HG03378 (cell line): ENCODE results near the gene NSUN5.
A peak's percentile ranks its signal among the peaks of the same experiment; 100 is the strongest.
"Not testable (repeated sequence)": the region's sequence is repeated elsewhere in the genome, so short reads cannot be mapped to it uniquely, and the experiment has no call there.

Source experiments
- ATAC-seq: cut with Tn5 transposase; IDR thresholded peaks from one replicate; pipeline ENCODE4 v1.9.1; 2021; ENCODE audit warnings: mild to moderate bottlenecking, moderate library complexity; ENCODE audit not compliant: unreplicated experiment

Gene NSUN5

DNA sequence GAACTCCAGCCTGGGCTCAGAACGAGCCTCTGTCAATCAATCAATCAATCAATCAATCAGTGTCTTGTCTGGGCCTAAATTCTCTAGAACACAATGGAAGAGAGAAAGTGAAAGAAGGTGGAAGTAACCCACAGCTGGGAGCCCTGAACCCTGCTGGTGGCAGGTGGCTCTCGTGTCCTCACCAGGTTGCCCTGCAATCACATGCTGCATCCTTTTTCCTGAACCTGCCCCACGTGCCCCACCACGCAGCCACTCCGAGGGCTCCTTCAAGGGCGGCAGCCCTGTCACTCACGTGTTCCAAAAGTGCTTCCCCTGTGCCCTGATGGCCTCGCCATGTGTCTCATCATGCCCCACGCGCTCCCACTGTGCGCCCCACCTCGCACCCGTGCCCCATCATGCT, 18.8 kb upstream of the NSUN5 start:
- ATAC-seq, result not testable (repeated sequence)

DNA sequence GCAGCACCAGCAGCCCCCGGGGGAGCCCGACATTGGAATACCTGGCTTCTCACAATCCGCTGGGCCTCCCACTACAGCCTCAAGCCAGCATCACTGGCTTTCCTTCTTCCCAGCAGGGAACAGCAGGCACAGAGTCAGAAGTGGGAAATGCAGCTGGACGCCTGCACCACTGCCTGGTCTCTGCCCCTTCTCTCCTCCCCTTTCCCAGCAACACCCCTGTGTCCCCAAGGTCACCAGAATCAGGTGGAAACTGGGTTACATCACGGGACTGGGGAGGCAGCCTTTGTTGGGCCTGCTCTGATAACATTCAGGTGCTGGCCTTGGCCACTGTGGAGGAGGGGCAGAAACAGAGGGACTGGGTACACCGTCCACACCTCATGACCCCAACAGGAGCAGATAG, 16.8 kb upstream of the NSUN5 start:
- ATAC-seq, result not testable (repeated sequence)

DNA sequence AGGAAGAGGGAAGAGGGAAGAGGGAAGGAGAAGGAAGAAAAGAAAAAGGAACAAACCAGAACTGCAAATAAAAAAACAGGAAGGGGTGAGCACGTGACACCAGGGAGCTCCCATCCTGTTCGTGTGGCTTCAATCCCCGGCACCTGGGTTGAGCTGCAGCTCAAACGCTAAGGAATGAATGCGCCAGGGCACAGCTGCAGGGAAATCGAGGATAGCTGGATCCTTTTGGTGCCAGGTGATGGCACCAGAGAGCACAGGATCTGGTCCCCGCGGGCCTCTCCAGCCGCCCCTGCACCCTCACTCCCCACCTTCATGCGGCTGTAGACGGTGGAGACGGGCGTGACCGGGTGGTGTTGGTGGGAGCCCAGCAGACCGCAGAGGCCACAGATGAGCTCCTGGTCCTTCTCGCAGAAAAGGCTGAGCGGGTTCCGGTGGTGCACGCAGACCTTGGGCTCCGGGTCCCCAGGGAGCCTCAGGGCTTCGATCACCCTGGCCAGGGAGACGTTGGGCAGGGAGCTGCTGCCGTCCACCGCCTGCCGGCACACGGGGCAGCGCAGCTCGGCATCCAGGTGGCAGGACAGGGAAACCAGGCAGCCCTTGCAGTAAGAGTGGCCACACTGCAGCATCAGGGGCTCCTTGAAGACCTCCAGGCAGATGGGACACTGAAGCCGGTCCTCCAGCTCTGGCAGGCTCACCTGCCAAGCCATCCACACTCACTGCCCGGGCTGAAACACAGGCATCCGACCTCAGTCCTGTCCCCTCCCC, 15.6 kb upstream of the NSUN5 start:
- not testable (repeated sequence) for ATAC-seq

DNA sequence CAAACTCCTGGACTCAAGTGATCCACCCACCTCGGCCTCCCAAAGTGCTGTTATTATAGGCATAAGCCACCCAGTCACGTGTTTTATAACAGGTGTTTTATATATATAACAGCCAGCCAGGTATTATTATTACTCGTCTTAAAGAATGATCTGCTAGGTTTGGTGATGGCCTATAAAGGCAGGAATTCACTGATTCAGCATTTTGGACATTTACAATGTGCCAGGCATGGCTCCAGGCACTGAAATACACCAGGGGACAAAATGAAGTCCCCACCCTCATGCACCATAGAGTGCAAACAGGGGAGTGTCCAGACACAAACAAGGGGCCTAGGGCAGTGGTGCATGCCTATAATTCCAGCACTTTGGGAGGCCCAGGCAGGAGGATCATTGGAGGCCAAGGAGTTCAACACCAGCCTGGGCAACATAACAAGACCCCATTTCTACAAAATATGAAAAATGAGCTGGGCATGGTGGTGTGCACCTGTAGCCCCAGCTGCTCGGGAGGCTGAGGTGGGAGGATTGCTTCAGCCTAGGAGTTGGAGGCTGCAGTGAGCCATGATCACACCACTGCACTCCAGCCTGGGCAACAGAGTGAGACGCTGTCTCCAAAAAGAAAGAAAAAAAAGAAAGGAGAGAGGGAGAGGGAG, 14.9 kb upstream of the NSUN5 start:
- ATAC-seq, result not testable (repeated sequence)

DNA sequence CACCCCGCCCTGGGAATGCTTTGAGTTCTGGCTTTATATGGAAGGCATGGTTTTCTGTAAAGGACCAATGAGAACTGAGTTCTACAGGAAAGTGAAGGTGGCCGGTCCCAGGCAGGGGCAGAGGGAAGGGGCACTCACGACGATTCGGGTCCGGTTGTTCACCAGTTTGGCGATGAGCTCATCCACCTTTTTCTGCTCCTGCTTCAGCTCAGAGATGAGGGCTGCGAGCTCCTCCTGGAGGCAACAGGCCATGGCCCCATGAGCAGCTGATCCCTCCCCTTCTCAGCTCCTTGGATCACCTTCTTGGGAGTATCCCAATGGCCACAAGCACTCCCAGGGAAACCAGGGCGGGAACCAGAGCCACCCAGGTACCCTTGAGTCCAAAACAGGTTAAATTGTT, 11.4 kb upstream of the NSUN5 start:
- not testable (repeated sequence) for ATAC-seq

DNA sequence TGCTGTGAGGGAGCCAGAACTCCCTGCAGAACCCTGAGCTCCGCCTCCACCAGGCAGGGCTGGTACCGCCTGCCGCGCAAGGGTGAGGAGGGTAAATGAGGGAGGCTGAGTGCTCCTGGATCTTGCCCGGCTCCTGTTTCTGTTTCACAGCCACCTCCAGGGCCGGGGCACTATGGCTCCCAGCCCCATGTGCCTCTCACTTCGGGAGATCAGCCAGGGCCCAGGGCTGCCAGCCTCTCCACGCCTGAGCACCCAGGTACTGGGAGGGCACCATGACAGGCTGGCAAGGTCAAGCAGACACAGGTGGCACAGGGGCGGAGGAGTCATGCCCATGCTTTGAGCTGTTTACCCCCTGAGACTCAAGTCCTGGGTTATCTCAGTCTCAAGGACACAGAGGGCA, 10.9 kb upstream of the NSUN5 start:
- ATAC-seq, result not testable (repeated sequence)

DNA sequence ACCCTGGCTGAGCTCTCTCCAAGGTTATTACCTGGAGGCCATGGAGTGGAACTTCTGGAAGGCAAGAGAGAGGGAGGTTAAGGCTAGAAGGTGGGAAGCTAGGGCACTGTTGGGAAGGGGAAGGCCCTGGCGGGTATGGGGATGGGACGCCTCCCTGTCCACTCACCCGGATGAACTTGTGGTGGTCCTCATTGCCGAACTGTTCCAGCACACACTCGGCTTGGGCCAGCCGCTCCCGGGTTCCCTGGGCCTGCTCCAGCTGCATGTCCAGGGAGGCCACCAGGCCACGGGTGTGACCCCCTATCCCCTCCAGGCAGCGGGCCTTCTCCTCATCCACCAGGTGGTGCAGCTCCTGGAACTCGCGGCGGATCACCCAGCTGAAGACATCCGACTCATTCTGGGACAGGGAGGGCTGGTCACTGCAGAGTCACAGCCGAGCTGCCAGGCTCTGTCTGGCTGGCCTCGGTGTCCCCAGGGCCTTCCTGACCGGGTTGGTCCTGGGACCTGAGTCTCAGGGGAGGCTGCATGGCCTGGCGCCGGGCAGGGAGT, 10.1 kb upstream of the NSUN5 start:
- not testable (repeated sequence) for ATAC-seq

DNA sequence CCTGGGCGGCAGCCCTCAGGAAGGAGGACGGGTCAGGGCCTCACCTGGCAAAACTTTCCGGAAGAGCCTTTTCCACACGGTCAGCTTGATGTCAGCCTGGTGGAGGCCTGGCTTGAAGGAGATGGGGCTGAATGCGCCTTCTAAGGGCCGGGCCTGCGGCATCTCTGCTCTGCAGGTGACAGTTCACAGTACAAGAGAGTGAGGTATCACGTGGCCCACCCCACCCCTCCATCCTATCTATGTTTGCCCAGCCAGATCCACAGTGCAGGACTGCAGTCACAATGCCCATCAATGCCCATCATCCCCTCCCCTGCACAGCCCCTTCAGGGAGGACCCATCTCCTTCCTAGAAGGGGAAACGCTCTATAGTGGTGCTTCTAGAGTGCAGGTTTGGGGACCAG, 7.9 kb upstream of the NSUN5 start:
- ATAC-seq, result no peak

DNA sequence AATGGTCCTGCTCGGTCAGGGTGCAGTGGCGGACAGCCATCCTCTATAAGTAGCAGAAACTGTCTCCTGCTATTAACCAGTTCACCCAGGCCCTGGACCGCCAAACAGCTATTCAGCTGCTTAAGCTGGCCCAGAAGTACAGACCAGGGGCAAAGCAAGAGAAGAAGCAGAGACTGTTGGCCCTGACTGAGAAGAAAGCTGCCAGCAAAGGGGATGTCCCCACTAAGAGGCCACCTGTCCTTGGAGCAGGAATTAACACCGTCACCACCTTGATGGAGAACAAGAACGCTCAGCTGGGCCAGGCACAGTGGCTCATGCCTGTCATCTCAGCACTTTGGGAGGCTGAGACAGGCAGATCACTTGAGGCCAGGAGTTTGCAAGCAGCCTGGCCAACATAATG, 5.6 kb upstream of the NSUN5 start:
- ATAC-seq, result no peak

DNA sequence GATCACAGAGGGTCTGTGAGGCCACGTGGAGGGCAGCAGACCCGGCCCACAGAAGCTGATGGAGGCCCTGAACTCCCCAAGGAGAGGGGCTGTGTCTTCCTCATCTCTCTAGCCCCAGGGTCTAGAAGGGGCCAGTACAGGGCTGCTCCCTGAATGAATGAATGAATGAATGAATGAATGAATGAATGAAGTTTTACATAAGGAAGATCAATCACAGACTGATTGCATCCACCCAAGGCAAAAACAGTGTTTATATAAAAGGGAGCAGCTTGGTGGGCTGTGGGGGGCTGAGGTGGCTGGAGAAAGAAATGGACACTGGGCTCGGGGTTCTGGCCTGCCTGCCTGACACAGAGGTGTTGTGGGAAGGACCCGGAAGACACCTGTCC, 4.9 kb upstream of the NSUN5 start:
- no peak for ATAC-seq

DNA sequence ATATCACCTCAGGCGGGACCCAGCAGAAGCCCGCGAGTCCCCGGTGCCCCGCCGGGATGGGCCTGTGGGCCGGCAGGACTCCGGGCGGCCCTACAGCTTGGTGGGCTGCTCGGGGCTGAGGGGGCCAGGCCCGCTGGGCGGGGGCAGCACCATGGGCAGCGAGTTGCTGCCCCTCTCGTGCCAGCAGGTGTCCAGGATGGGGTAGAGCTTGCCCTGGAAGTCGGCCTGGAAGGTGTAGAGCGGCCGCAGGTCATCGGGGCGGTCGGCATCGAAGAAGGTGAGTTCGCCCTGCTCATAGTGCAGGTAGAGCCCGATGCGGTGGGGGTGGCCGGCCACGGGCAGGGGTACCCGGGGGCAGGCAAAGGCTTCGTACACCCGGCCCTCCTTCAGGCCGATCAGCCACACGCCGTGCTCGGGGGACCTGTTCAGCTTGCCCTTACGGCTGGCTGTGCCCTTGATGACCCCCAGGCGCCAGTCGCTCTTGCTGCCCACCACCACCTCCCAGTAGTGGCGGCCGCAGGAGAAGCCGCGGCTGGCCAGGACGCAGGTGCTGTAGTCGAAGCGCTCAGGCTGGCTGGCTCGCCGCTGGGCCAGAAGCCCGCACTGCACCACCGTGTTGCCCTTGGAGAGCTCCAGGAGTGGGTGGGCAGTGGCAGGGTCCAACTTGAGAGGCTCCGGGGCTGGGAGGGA, 4.3 kb upstream of the NSUN5 start:
- ATAC-seq, result no peak

DNA sequence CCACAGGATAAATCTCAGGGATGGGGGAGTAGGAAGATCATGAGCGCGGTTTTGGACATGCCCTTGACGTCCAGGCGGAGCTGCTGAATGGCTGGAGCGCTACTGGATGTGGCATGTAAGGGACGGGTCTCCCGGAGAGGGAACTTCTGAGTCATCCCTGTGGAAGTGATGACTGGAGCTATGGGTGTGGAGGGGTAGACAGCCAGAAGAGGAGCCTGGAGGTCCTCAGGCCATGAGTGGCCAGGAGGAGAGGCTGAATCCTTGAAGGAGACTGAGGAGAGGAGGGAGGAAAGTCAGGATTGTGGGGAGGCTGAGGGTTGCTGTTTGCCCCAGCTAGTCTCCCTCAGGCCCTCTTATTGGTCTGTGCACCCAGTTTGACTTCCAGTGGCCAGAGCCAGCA, 2.8 kb upstream of the NSUN5 start:
- ATAC-seq, result not testable (repeated sequence)

DNA sequence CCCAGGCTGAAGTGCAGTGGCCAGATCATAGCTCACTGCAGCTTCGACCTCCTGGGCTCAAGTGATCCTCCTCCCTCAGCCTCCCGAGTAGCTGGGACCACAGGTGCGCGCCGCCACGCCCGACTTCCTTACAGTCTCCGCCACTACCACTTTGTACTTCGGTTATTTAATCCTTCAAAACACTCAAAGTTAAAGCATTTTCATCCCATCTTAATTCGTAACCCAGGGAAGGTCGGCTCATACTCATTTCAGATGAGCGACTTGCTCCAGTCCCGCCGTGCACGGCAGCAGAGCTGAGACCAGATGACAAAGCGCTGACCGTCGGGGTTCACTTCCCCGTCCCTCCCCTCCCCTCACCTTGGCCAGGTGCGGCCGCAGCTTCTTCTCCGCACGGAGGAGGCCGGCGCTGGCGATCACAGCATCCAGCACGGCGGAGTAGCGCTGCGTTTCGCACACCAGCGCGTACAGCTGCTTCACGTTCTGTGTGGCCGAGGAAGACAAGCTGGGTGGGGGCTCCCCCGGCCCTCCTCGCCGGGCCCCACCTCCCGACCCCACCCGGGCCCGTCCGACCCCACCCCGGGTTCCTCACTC, 457 bp downstream of the NSUN5 start:
- ATAC-seq, result peak; percentile 16

DNA sequence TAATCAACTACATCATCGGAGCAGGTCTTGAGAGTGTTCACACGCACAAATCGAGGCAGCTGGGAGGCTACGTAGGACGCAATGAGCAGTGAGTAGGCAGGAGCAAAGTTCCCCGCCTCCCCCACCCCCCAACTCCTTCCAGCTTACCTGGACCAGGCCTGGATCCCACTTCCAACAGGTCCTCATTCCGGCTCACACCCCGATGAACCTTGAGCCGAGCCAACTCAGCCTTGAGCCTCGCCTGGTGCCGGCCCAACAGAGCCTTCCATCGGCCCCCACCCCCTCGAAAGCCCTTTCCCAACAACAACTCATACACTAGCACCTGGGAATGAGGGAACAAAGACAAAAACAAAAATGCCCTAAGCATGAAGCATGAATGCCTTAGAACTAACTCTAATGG, 1.2 kb downstream of the NSUN5 start:
- no peak for ATAC-seq

DNA sequence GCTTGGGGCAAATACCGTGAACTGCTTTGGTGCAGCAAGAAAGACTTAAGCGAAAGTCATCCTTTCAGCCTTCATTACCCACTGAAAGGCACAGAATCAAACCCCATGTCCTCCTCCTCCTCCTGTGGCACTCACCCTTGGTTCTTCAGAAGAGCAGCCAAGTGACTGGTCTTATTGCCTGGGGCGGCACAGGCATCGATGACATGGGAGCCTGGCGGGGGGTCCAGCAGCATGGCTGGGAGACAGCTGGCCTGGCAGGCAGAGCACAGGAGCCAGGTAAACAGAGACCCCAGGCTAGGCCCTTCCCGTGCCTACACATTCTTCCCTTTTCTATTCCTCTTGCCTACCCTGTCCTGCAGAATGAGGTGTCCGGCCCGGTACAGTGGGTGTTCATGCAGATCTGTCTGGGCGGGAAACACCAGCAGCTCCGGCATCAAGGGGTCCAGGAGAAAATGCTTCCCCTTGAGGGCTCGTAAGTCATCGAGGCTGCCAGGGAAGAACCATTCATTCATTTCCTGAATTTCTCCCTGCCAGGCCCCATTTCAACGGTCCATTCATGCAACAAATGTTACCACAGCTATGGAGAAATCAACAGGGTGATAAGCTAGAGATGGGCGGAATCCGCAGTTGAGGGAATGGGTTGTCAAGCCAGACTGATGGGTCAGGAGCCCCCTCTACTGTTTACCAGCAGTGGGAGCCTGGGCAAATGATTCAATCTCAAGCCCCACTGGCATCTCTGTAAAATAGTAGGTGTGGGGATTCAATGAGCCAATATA, 3.8 kb downstream of the NSUN5 start:
- ATAC-seq, result not testable (repeated sequence)

DNA sequence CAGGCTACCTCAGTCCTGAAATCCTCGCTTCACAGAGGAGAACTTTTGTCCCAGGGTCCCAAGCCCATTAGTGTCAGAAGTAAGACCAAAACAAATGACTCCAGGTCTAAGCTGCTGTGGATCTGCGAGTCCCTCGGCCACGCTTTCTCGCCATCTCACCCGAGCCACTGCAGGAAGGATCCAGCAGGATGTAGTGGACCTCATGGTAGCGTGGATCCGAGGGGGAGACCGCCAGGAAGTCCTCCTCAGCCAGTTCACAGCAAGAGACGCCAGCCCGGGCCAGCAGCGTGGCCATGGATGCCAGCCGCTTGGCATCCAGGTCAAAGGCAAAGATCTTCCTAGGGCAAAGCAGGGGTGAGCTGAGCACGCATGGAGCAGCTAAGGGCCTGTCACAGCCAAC, 4.6 kb downstream of the NSUN5 start:
- ATAC-seq, result no peak

DNA sequence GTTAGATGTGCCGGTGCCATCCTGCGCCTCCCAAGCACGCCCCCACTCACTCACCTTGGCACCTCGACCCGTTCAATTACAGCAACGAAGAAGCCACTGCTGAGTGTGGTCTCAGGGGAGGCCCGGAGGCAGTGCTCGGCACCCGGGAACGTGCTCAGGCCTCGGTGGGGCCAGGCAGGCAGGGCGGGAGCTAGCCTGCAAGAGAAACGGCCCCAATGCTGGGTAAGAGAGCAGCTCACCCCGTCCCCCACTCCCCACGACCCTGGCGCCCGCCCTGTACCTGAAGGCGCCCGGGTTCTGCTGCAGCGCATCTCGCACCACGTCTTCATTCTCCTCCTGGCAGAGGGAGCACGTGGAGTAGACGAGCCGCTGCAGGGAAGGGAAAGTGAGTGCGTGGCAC, 5.1 kb downstream of the NSUN5 start:
- ATAC-seq, result no peak

DNA sequence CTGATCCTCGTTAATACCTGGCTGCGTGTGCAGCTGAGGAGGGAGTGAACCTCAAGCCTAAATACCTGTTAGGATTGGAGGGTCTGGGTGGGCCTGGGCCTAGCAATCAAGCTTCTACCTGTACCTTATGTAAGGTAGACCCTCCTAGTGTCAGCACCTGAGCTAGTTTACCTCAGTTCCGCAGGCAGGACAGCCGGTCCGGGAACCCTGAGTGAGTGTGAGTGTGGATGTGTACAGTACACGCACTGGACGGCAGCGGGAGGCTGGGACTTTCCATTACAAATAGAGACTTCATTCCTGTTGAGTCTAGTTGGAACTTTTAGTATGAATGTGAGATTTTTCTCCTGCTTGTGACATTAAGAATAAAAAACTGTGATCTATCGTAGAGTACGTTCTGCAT, 5.8 kb downstream of the NSUN5 start:
- not testable (repeated sequence) for ATAC-seq

DNA sequence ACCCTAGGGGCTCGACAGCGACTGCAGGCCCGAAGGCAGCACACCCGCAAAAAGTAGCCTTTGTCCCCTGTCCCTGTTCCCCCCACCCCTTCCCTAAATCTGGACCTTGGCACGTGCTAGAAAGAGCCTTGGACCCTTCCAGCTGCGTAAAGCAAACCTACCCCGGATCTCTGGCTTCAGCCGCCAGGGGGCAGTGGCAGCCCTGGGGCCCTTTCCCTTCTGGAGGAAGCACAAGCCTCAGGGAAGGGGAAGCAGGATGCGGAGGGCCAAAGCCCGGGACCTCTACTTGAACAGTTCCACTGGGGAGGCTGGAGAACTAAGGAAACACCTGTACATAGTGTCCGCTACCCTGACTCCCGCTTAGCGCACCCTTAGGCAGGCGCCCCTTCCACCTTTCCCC, 7.5 kb downstream of the NSUN5 start:
- not testable (repeated sequence) for ATAC-seq

DNA sequence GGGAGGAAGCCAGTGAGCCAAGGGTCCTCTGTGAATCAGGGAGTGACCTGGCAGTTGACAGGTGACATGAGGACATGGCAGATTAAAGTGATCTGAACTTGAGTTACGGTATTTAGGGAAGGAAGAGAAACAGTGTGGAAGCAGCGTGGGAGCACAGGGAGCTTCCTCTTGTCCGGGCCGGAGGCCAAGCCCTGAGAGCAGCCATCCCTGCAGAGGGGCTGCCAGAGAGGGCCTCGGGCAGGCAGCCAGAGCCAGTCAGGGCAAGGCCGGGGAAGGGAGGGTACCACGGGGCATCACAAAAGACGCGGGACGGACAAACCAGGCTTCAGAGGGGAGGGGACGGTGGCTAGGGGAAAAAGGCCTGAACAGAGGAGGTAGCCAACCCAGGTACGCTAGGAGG, 8.8 kb downstream of the NSUN5 start:
- ATAC-seq, result not testable (repeated sequence)

DNA sequence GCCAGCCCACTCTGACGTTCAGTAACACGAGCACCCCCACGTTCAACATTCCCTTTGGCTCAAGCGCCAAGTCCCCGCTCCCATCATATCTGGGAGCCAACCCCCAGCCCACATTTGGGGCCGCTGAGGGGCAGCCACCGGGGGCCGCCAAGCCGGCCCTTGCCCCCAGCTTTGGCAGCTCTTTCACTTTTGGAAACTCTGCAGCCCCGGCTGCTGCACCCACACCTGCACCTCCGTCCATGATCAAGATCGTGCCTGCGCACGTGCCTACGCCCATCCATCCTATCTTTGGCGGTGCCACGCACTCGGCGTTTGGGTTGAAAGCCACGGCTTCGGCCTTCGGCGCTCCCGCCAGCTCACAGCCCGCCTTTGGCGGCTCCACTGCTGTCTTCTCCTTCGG, 10.9 kb downstream of the NSUN5 start:
- ATAC-seq, result not testable (repeated sequence)
